Muscle of arm (tissue), 12 donors: ENCODE results near the gene ZFC3H1. TPM values are rescaled to one million over a fixed set of nuclear protein-coding genes. Genes with fewer than 3 reads are reported as not detected.

ENCODE experiments used
- DNase-seq: peaks from one replicate; pipeline ENCODE4 v3.0.0-alpha.2; 2013
- polyA plus RNA-seq, 12 donors: library from polyadenylated mRNA; unstranded; fragments of 120-200 nt; gene quantifications; one replicate each; pipeline ENCODE4 v1.2.1, GENCODE V29; 2013; ENCODE audit not compliant: insufficient read length in 12 of 12

Gene ZFC3H1
- polyA plus RNA-seq, 12 donors, result 26.4 to 77.3 (median 45.3) TPM; not detected in 1

GRCh38 chr12:71640316-71640715, 23.3 kb downstream of the ZFC3H1 start:
- DNase-seq, result no peak

GRCh38 chr12:71639341-71639760, 24.3 kb downstream of the ZFC3H1 start:
- no peak for DNase-seq

- no peak for DNase-seq
Observed at GRCh38 chr12:71638499-71638898, 25.1 kb downstream of the ZFC3H1 start.

GRCh38 chr12:71636704-71637115, 26.9 kb downstream of the ZFC3H1 start:
- peak; percentile 32 for DNase-seq

GRCh38 chr12:71627438-71628002, 36.1 kb downstream of the ZFC3H1 start:
- no peak for DNase-seq

- DNase-seq, result no peak
Observed at GRCh38 chr12:71626768-71627167, 36.9 kb downstream of the ZFC3H1 start.

- DNase-seq, result peak; percentile 55
Observed at GRCh38 chr12:71626098-71626497, 37.5 kb downstream of the ZFC3H1 start.

GRCh38 chr12:71625476-71625875, 38.2 kb downstream of the ZFC3H1 start:
- no peak for DNase-seq

- DNase-seq, result no peak
Observed at GRCh38 chr12:71621938-71622337, 41.7 kb downstream of the ZFC3H1 start.

- no peak for DNase-seq
Observed at GRCh38 chr12:71610031-71610795, 53.4 kb downstream of the ZFC3H1 start.

- DNase-seq, result no peak
Observed at GRCh38 chr12:71607494-71608330, 55.9 kb downstream of the ZFC3H1 start.

GRCh38 chr12:71605039-71605438, 58.6 kb downstream of the ZFC3H1 start:
- DNase-seq, result no peak

GRCh38 chr12:71602761-71603577, 60.7 kb downstream of the ZFC3H1 start:
- DNase-seq, result no peak

- no peak for DNase-seq
Observed at GRCh38 chr12:71601546-71601945, 62.1 kb downstream of the ZFC3H1 start.

GRCh38 chr12:71599210-71599609, 64.4 kb downstream of the ZFC3H1 start:
- DNase-seq, result no peak

GRCh38 chr12:71594214-71594948, 69.3 kb downstream of the ZFC3H1 start:
- DNase-seq, result peak; percentile 17

- no peak for DNase-seq
Observed at GRCh38 chr12:71592841-71593240, 70.8 kb downstream of the ZFC3H1 start.

GRCh38 chr12:71591601-71592000, 72.0 kb downstream of the ZFC3H1 start:
- no peak for DNase-seq

GRCh38 chr12:71589478-71589881, 74.2 kb downstream of the ZFC3H1 start:
- DNase-seq, result no peak

GRCh38 chr12:71587012-71587411, 76.6 kb downstream of the ZFC3H1 start:
- no peak for DNase-seq

- DNase-seq, result no peak
Observed at GRCh38 chr12:71585218-71585617, 78.4 kb downstream of the ZFC3H1 start.
